H7 (cell line): Measurements from ENCODE around the gene FMO1. TPM values are rescaled to one million over a fixed set of nuclear protein-coding genes. Genes with fewer than 3 reads are reported as not detected.

ENCODE experiments used
- DNase-seq: peaks from one replicate; pipeline ENCODE4 v3.0.0; 2012
- H3K27me3 ChIP-seq: 2 replicates; pipeline ENCODE4 v1.6.0; 2011; ENCODE audit warnings: mild to moderate bottlenecking, low read length; ENCODE audit not compliant: control insufficient read depth, insufficient read depth
- H3K36me3 ChIP-seq: replicated peaks from 2 replicates; pipeline ENCODE4 v1.5.1; 2011; ENCODE audit warnings: low read length; ENCODE audit not compliant: control insufficient read depth, insufficient read depth
- H3K4me3 ChIP-seq: 2 replicates; pipeline ENCODE4 v1.5.1; 2011; ENCODE audit warnings: low read depth, mild to moderate bottlenecking, control low read depth, low read length, moderate library complexity; ENCODE audit not compliant: insufficient read depth
- total RNA-seq: library from RNA; depleted of rRNA; stranded (reverse); fragments of >200 nt; shearing (Covaris generic); gene quantifications from 2 replicates; pipeline ENCODE4 v1.2.3, GENCODE V29; 2014; rRNA removed

FMO1 gene
- total RNA-seq, 1 experiment from 2014 or later: not detected

DNA sequence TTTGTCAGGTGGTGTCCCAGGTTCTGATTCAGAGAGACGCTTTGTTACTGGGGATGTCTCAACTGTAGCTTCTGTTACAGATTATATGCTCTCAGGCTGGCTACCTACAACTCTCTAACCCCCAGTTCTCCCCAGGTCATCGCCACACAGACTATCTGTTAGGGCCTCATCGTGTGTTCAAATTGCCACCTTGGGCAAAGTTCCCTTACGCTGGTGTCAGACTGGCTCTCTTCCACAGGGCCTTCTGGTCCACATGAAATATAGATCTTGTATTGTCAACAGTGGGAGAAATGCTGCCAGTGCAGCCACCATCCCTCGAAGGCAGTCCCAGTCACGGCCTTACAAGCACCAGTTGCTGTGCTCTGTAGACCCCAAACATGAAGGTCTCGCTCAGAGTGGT, 81.0 kb downstream of the FMO1 start:
- Histone ChIP-seq H3K4me3 (no peak overlapping the region), H3K36me3 (no peaks in the 10 kb centered on the region), H3K27me3 (no peaks in the 10 kb centered on the region)
- no peak for DNase-seq

GRCh38 chr1:171334024-171334640, 85.8 kb downstream of the FMO1 start:
- Histone ChIP-seq H3K36me3 (no peaks in the 10 kb centered on the region), H3K4me3 (no peak overlapping the region), H3K27me3 (no peaks in the 10 kb centered on the region)
- DNase-seq: no peak

Other genes with a start within 250 kb of the FMO1 start
- gene FMO3, start 157.6 kb upstream of the FMO1 start, total RNA-seq: not detected in 2 replicates
- gene FMO2, start 63.2 kb upstream of the FMO1 start, total RNA-seq: 0.03 TPM in 1 of 2 replicates, not detected in the other
- 1.7 and 2.6 TPM in 2 replicates for gene FMO4, start 65.7 kb downstream of the FMO1 start, total RNA-seq
- 68.7 and 107 TPM in 2 replicates for gene PRRC2C, start 237.0 kb downstream of the FMO1 start, total RNA-seq